Measurements from ENCODE around the gene PARD3B.

DNA sequence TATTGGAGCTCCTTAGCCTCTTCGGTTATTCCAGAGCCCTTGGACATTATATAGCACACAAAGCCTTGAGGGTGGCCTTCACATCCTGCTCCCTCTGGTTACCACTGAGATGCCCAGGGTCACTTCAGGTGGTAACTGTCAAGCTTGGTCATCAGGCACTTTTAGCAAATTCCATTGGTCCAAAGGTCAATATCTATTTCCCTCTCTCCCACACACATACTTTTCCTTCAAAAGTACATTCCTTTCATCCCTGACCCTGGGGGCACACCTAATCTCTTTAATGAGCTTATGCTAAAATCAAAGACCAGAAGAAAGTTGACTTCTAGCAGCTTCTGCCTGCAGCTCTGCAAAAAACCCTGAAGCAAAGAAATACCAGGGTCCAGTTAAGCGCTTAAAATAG is 965.1 kb downstream of the PARD3B start:
- TF ChIP-seq EZH2 (IDR thresholded peaks at IDR 0.05; ENCODE audit: low read depth): no peak
- TF ChIP-seq, protein P1, sequence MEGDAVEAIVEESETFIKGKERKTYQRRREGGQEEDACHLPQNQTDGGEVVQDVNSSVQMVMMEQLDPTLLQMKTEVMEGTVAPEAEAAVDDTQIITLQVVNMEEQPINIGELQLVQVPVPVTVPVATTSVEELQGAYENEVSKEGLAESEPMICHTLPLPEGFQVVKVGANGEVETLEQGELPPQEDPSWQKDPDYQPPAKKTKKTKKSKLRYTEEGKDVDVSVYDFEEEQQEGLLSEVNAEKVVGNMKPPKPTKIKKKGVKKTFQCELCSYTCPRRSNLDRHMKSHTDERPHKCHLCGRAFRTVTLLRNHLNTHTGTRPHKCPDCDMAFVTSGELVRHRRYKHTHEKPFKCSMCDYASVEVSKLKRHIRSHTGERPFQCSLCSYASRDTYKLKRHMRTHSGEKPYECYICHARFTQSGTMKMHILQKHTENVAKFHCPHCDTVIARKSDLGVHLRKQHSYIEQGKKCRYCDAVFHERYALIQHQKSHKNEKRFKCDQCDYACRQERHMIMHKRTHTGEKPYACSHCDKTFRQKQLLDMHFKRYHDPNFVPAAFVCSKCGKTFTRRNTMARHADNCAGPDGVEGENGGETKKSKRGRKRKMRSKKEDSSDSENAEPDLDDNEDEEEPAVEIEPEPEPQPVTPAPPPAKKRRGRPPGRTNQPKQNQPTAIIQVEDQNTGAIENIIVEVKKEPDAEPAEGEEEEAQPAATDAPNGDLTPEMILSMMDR (conservative IDR thresholded peaks at IDR 0.05): no peak

Measured in PC-9 (cell line).